SW 1271 (cell line): Measurements from ENCODE around the gene CFDP1.

Experiments used
- DNase-seq, 2 experiments: peaks; one replicate each; lab custom pipeline; 2025; lab: John Stamatoyannopoulos, UW

Gene CFDP1

DNA sequence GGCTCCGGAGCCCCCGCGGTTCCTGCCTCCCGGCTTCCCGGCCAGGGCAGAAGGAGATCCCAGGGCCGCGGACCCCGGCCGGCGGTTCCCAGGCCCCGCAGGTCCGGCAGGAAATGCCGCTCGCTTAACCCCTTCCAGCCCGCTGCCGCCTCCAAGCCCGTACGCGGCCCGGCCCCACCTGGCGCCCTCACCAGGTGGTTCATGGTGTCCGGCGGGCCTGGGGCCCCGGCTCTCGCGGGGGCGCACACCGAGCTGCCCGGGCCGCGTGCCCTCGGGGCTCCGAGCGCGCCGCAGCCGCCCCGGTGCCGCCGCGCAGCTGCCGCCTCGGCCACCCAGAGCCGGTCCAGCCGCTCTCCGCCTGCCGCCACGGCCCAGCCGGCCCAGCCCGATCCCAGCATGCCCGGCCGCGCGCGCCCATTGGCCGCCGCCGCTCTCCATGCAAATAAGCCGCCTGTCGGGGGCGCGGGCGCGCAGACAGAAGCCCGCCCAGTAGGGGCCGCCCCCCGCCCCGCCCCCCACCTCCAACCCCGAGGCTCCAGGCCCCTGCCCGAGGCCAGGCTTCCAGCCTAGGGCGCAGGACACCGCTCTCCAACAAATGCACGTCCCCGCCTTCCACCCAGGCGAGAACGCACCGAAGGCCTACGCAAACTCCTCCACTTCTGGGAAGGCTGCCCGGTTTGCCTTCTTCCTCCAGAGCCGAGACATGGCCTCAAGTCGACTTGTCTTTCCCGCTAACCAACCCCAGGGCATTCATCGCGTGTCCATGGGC is 181.8 kb downstream of the CFDP1 start, which contains the start of gene BCAR1:
Gene BCAR1, minus strand, starts transcription at position 345 of the 769 bp plus-strand sequence. Its CDS starts 142 bp downstream, at position 203.
- peak; percentile 57 to 69 for DNase-seq

- DNase-seq, result no peak
Measured at GRCh38 chr16:75250809-75251279, 182.5 kb downstream of the CFDP1 start.

- peak in 1 of 2 experiments; percentile 39 for DNase-seq
Measured at GRCh38 chr16:75250089-75250808, 183.1 kb downstream of the CFDP1 start.

DNA sequence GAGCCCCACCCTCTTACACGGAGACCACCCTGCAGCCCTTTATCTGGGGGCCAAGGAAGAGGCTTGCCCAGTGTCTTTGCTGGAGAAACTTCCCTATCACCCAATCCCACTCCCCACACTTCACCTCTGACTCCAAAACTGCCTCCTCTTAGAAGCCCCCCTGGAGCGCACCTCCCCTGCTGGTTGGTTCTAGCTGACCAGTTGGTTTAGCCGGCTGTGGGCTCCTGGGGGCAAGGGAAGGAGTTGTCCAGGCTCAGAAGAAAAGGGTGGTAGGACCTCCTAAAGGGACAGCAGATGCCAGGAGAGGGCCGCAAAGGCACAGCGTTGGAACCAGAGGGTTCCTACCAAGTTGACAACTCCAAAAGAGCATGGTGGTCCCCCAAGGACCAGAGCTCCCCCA is 183.9 kb downstream of the CFDP1 start:
- no peak for DNase-seq

- DNase-seq, result no peak
Measured at GRCh38 chr16:75248536-75249380, 184.5 kb downstream of the CFDP1 start.

DNA sequence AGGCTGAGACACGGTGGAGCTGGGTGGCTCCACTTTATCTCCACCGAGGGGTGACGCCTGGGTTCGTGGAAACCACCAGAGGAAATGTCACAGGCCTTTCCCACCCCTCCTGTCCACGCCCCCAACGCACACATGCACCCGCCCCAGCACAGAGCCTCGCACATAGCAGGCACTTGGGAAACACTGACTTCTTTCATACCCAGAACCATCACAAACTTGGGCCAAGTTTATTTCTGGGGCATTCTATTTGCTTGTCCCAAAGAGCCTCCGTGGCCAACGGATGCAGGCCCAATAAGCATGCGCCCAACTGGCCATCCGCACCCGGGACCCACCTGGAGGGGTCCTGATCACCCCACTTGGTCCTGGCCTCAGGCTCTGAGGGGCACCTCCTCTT is 185.2 kb downstream of the CFDP1 start:
- DNase-seq, result no peak

GRCh38 chr16:75247249-75247648 is 186.1 kb downstream of the CFDP1 start:
- no peak for DNase-seq

- no peak for DNase-seq
Measured at GRCh38 chr16:75246504-75247205, 186.6 kb downstream of the CFDP1 start.

- peak; percentile 89 for DNase-seq
Measured at GRCh38 chr16:75244844-75245758, 188.2 kb downstream of the CFDP1 start.

DNA sequence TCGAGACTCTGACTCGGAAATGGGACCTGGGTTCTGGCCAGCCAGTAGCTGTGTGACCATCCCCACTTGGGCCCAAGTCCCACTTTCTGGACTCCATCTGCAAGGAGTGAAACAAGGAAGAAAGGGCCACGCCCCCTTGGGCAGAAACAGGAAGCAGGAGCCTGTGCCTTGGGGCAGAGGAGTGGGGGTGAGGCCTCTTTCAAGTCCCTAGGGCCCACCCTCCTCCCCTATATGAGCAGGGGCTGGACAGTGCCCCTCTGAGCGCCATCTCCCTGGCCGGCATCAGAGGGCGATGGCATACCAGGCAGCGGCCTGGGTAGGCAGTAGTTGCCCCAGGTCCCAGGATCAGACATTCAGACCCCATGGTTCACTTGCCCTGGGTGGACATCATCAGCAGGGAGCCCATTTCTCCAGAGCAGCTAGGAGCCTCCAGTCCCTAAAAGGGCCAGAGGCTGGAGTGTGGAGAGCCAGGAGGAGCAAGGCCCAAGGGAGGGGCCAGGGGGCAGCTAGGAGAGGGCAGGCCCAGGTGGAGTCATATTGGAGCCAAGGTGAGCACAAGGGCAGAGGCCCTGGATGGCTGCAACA is 189.0 kb downstream of the CFDP1 start:
- no peak for DNase-seq
